Lung (tissue), 16 donors: ENCODE data around the gene TRIM58. TPM values are rescaled to one million over a fixed set of nuclear protein-coding genes. Genes with fewer than 3 reads are reported as not detected.

Experiments
- ATAC-seq: fragments of 200-7000 bp; cut with Tn5 transposase; one replicate; pipeline ENCODE4 v1.9.1; 2020; ENCODE audit warnings: moderate number of reproducible peaks; ENCODE audit not compliant: insufficient read depth, low FRiP score
- DNase-seq, 3 donors: peaks; one replicate each; pipeline ENCODE4 v3.0.0-alpha.2; 2013 to 2017
- H3K27ac ChIP-seq, 2 donors: one replicate each; pipeline ENCODE4 v1.5.1; 2013; ENCODE audit warnings: mild to moderate bottlenecking in 2 of 2, moderate library complexity in 2 of 2, control low read depth in 1 of 2, inconsistent platforms in 1 of 2, low read depth in 1 of 2, low read length in 1 of 2
- H3K27me3 ChIP-seq, 3 donors: one replicate each; pipeline ENCODE4 v1.5.1; 2013; ENCODE audit warnings: low read length in 2 of 3; ENCODE audit not compliant: control insufficient read depth in 3 of 3, insufficient read depth in 3 of 3
- H3K36me3 ChIP-seq, 4 donors: one replicate each; pipeline ENCODE4 v1.5.1; 2013; ENCODE audit warnings: low read length in 4 of 4, mild to moderate bottlenecking in 1 of 4, moderate library complexity in 1 of 4; ENCODE audit not compliant: control insufficient read depth in 4 of 4, insufficient read depth in 4 of 4
- H3K4me1 ChIP-seq, 5 donors: one replicate each; pipeline ENCODE4 v1.5.1; 2013; ENCODE audit warnings: low read length in 5 of 5, mild to moderate bottlenecking in 2 of 5, moderate library complexity in 1 of 5; ENCODE audit not compliant: control insufficient read depth in 5 of 5, insufficient read depth in 5 of 5
- H3K4me3 ChIP-seq: one replicate; pipeline ENCODE4 v1.5.1; 2013; ENCODE audit warnings: mild to moderate bottlenecking, control low read depth, moderate library complexity
- H3K9ac ChIP-seq, 2 donors: one replicate each; pipeline ENCODE4 v1.5.1; 2013; ENCODE audit warnings: low read length in 2 of 2, control low read depth in 1 of 2; ENCODE audit not compliant: insufficient read depth in 1 of 2
- H3K9me3 ChIP-seq, 4 donors: one replicate each; pipeline ENCODE4 v1.5.1; 2013; ENCODE audit warnings: low read length in 3 of 4, mild to moderate bottlenecking in 1 of 4, moderate library complexity in 1 of 4; ENCODE audit not compliant: control insufficient read depth in 4 of 4, insufficient read depth in 3 of 4
- CTCF ChIP-seq: IDR thresholded peaks from 2 replicates; pipeline ENCODE4 v1.5.1; 2012; ENCODE audit warnings: mild to moderate bottlenecking; ENCODE audit errors: control extremely low read depth, extremely low read depth
- WGBS, 2 donors: extraction: QIAGEN DNeasy Blood & Tissue Kit; methylation state at CpG; one replicate each; pipeline ENCODE4 v1.1.7; 2013; 5-methylcytosine and 5-hydroxymethylcytosine counted together
- long read RNA-seq, 5 donors: transcript quantifications; one replicate each; lab custom pipeline, GENCODE V29; 2026
- polyA plus RNA-seq, 2 donors: library from polyadenylated mRNA; stranded (reverse); fragments of 200-250 nt; gene quantifications; one replicate each; pipeline ENCODE4 v1.2.1, GENCODE V29; 2013
- total RNA-seq, 2 donors: library from RNA; depleted of rRNA in 1 of 2; stranded (reverse); fragments of >200 nt in 1 of 2; gene quantifications; one replicate each; pipeline ENCODE4 v1.2.1, GENCODE V29; 2014 to 2021
- donor health status: control.
- donor health status: control.
- donor health status: Bipolar disorder and iron deficiency.
- donor health status: healthy.
- donor health status: DM: yes; HTN: yes; CAD: no.

Gene TRIM58, protein sequence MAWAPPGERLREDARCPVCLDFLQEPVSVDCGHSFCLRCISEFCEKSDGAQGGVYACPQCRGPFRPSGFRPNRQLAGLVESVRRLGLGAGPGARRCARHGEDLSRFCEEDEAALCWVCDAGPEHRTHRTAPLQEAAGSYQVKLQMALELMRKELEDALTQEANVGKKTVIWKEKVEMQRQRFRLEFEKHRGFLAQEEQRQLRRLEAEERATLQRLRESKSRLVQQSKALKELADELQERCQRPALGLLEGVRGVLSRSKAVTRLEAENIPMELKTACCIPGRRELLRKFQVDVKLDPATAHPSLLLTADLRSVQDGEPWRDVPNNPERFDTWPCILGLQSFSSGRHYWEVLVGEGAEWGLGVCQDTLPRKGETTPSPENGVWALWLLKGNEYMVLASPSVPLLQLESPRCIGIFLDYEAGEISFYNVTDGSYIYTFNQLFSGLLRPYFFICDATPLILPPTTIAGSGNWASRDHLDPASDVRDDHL
- total RNA-seq, result 1 to 10 TPM; 2.2 to 9.4 TPM
- polyA plus RNA-seq, result under 1 TPM; 0.71 to 0.92 TPM
- long read RNA-seq, donor 1, result 0 reads
- long read RNA-seq, donor 2, result 0 reads
- long read RNA-seq, donor 3, result 0 reads
- long read RNA-seq, donor 4, partial matches to known transcripts, result 0 of 1 reads
- long read RNA-seq, donor 4, other reads (novel, unspliced or antisense), result 0 of 1 reads
- long read RNA-seq, donor 5, result 0 reads

DNA sequence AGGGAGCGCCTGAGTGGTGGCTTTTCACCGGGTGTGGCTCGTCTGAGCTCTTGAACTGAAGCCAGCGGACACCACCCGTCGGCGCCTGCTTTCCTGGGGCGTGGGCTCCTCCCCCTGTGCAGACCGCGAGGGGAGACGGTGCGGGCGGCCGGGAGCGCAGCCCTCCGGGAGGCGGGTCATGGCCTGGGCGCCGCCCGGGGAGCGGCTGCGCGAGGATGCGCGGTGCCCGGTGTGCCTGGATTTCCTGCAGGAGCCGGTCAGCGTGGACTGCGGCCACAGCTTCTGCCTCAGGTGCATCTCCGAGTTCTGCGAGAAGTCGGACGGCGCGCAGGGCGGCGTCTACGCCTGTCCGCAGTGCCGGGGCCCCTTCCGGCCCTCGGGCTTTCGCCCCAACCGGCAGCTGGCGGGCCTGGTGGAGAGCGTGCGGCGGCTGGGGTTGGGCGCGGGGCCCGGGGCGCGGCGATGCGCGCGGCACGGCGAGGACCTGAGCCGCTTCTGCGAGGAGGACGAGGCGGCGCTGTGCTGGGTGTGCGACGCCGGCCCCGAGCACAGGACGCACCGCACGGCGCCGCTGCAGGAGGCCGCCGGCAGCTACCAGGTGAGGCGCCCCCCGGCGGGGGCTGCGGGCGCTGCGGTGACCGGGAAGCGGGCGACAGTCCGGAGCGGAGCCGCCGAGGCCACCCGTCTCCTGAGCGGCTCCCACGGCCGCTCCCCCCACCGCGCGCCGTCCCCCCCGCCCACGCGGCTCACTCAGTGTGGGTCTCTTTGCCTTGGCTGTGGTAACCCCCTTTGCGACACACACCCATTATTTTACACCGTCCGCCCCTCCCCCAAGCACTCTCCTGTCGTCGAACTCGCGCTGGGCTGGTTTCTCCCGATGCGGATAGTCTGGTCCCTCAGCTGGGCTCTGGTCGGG lies at the start of gene TRIM58:
Gene TRIM58, plus strand, starts transcription at position 119 of the 916 bp plus-strand sequence. Its CDS starts 60 bp downstream, at position 179.
- TF ChIP-seq CTCF, result no peak
- H3K9ac ChIP-seq, result no peak within 1 kb of the TSS
- no peak within 1 kb of the TSS for H3K27ac ChIP-seq
- H3K9me3 ChIP-seq, result peaks cover 0 to 4% (median 0%) of the 10 kb centered on the region in 4 donors
- WGBS, 2 donors, result 1 to 3% methylated on average over 62 to 109 of the region's 109 CpGs
- DNase-seq (peak in 2 of 3 donors; percentile 4 to 27), ATAC-seq (peak; percentile 70)
- peaks cover 0 to 8% (median 0%) of the 10 kb centered on the region in 5 donors for H3K4me1 ChIP-seq
- no peaks in the 10 kb centered on the region for H3K36me3 ChIP-seq
- H3K4me3 ChIP-seq, result peak within 1 kb of the TSS; percentile 48
- peaks cover 0 to 10% (median 4%) of the 10 kb centered on the region in 3 donors for H3K27me3 ChIP-seq

- WGBS, 2 donors, result 59 to 62% methylated on average over 2 of the region's 2 CpGs
- Histone ChIP-seq H3K27me3 (no peaks in the 10 kb centered on the region), H3K9me3 (no peaks in the 10 kb centered on the region), H3K4me1 (no peaks in the 10 kb centered on the region), H3K9ac (no peak overlapping the region), H3K27ac (no peak overlapping the region), H3K4me3 (no peak overlapping the region), H3K36me3 (no peaks in the 10 kb centered on the region)
- DNase-seq, result no peak
- TF ChIP-seq CTCF, result no peak
- ATAC-seq, result no peak
These were observed 44.4 kb upstream of the TRIM58 start for GRCh38 chr1:247812637-247813036.

DNA sequence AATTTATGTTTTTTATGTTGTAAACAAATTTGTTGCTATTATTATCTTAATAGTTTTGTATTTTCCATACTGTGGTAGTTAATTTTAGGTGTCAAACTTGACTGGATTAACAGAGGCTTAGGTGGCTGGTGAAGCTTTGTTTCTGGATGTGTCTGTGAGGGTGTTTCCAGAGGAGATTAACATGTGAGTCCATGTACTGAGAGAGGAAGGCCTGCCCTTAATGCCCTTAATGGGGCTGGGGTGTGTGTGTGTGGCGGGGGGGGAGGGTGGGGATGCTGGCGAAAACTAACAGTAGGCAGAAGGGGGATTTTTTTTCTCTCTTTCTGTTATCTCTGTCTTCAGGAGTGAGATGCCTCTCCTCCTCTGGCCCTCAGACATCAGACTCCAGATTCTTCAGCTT lies 34.9 kb upstream of the TRIM58 start:
- Histone ChIP-seq H3K27me3 (no peaks in the 10 kb centered on the region), H3K9me3 (no peaks in the 10 kb centered on the region), H3K36me3 (no peaks in the 10 kb centered on the region), H3K27ac (no peak overlapping the region), H3K4me1 (no peaks in the 10 kb centered on the region), H3K4me3 (no peak overlapping the region), H3K9ac (no peak overlapping the region)
- no peak for TF ChIP-seq CTCF
- 60 to 70% methylated on average over 1 to 2 of the region's 2 CpGs for WGBS, 2 donors
- DNase-seq (no peak), ATAC-seq (no peak)
